Posterior cingulate gyrus (tissue), 11 donors: ENCODE data around the gene RDX.

Source experiments
- DNase-seq, 10 donors: peaks; one replicate each; pipeline versions ENCODE4 v3.0.0 to v3.0.0-alpha.2; 2020 to 2021; ENCODE audit warnings: mixed read lengths in 3 of 10
- intact Hi-C: fragments of 100-400 bp; cut with DNase I; formaldehyde crosslinking; loops from one replicate; pipeline ENCODE4 v1.15.1; 2023

The RDX gene

DNA sequence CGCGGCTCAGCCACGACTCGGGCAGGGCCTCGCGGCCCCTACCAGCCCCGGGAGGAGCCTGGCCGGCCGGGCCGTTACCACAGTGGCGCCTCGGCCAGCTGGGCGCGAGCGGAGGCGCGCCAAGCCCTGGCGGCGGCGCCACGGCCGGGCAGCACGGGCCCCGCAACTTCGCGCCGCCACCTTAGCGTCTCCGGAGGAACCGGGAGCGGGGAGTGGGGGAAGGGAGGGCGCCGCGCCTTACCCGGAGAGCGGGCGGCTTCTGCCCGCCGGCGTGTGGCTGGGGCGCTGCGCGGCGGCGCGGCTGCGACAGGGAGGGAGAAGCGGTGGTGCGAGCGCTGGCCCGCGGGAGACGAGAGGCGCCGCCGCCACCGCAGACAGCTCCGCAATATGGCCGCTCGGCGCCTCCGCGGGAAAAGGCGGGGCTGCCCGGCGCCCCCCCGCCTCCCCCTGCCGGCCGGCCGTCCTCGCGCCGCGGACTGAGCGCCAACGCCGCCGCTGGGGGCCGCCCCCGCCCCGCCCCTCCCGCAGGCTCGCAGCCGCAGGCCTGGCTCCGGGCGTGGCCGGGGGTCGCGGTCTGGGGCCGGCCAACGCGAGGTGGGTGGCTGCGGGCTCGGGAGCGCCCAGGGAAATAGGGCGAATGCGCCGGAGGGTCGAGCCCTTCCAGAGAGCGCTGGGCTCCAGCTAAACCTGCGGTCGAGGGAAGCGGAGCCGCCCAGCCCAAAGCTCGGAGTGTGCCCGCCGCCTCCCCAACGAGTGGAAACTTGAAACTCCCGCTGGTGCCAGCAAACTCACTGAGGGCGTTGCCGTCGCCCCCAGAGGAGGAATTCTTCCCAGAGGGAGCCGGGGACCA, at the start of gene RDX:
RDX (minus strand) TSS at position 389 of the 850 bp plus-strand sequence. CDS start 16,922 bp downstream, outside the sequence.
- intact Hi-C loops: loop anchor here (5.0 kb wide), 3 partner anchors 81 to 136 kb away; no protein-coding TSS in a partner anchor

GRCh38 chr11:110345743-110346142, 49.3 kb upstream of the RDX start:
- intact Hi-C loops: no loop called here

More for the DNA sequence above, at the start of gene RDX:
- DNase-seq: peak; percentile 47 to 95 (median 66)

DNA sequence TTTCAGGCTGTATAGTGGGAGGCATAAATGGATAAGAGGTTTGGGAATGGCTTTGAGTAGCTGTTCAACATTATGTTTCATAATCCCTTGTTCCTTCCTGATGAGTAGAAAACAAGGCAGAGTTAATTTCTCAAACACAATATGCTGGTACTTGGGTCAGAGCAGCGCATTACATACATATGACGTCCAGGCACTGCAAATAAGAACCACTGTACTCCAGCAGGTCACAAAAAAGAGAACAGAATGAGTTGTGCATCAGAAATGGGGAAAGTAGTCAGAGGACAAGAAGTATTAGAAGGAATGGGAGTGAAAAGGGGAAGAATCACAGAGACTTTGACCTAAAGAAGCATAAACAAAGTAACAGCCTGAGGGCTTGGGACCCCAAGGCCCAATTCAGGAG, 44.0 kb upstream of the RDX start:
- intact Hi-C loops: no loop called here

More at GRCh38 chr11:110345743-110346142, 49.3 kb upstream of the RDX start:
- no peak for DNase-seq

GRCh38 chr11:110339456-110340250, 43.2 kb upstream of the RDX start:
- DNase-seq: no peak
- intact Hi-C loops: no loop called here

More for the DNA sequence above, 44.0 kb upstream of the RDX start:
- DNase-seq: no peak

GRCh38 chr11:110338684-110339083, 42.3 kb upstream of the RDX start:
- DNase-seq: no peak

GRCh38 chr11:110337570-110338193, 41.3 kb upstream of the RDX start:
- DNase-seq: no peak
- intact Hi-C loops: no loop called here

More at GRCh38 chr11:110338684-110339083, 42.3 kb upstream of the RDX start:
- intact Hi-C loops: no loop called here

- intact Hi-C loops: no loop called here
- DNase-seq: no peak
These were observed 39.6 kb upstream of the RDX start for GRCh38 chr11:110336054-110336453.

- intact Hi-C loops: no loop called here
- DNase-seq: no peak
These were observed 38.9 kb upstream of the RDX start for GRCh38 chr11:110335358-110335757.

DNA sequence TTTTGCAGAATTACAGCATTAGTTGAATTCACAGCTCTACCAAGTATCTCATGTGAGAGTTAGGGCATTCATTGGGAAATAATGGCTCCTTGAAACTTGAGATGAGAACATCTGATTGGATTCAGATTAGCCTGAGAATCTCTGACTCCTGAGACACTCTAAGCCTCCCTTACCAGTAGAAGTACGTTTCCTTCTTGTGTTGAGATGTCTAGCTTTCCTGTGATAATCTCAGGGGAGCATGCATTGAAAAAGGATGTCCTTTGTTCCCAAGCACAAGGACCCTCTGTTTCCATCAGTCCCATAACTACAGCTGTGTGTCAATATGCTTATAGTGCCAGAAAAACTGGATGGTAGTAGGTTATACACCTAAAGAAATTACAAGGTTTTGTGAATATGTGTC, 35.2 kb upstream of the RDX start:
- intact Hi-C loops: no loop called here
- no peak for DNase-seq

DNA sequence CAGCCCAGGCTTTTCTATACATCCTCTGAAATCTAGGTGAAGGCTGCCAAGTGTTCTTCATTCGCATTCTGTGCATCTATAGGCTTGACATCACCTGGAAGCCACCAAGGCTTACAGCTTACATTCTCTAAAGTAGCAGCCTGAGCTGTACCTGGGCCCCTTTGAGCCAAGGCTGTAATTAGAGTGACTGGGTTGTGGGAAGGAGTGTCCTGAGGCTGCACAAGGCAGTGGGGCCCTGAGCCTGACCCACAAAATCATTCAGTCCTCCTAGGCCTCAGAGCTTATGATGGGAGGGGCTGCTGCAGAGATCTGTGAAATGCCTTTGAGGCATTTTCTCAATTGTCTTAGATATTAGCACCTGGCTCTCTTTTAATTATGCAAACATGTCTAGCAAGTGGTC, 33.0 kb upstream of the RDX start:
- DNase-seq: no peak
- intact Hi-C loops: no loop called here

DNA sequence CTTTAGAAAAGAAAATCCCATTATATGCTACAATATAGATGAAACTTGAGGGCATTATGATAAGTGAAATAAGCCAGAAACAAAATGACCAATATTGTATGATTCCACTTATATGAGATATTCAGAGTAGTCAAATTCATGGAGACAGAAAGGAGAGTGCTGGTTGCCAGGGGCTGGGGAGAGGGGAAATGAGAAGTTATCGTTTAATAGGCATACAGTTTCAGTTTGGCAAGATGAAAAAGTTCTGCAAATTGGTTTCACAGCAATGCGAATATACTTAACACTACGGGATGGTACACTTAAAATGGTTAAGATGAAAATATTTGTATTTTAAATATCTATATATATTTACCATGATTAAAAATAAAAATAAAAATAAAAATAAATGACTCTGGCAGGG, 31.1 kb upstream of the RDX start:
- DNase-seq: no peak
- intact Hi-C loops: no loop called here

GRCh38 chr11:110323786-110324185, 27.4 kb upstream of the RDX start:
- no peak for DNase-seq
- intact Hi-C loops: no loop called here

DNA sequence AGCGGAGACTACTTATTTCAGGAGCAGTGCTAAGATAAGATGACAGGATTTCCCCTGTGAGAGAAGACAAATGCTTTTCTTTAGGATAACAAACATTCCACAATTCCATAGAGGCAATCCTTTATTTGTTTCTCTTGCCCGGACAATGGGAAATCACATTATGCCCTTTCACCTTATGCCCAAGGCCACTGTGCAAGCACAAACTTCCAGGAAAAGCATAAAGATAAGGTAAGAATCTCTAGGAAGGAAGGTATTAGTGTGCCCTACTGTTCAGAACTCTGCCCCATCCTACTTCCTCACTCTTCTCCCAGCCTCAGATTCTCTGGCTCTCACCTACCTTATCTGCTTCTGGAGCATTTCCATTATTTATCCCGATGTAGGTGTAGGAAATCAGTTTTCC, 23.1 kb upstream of the RDX start:
- DNase-seq: no peak
- intact Hi-C loops: no loop called here

DNA sequence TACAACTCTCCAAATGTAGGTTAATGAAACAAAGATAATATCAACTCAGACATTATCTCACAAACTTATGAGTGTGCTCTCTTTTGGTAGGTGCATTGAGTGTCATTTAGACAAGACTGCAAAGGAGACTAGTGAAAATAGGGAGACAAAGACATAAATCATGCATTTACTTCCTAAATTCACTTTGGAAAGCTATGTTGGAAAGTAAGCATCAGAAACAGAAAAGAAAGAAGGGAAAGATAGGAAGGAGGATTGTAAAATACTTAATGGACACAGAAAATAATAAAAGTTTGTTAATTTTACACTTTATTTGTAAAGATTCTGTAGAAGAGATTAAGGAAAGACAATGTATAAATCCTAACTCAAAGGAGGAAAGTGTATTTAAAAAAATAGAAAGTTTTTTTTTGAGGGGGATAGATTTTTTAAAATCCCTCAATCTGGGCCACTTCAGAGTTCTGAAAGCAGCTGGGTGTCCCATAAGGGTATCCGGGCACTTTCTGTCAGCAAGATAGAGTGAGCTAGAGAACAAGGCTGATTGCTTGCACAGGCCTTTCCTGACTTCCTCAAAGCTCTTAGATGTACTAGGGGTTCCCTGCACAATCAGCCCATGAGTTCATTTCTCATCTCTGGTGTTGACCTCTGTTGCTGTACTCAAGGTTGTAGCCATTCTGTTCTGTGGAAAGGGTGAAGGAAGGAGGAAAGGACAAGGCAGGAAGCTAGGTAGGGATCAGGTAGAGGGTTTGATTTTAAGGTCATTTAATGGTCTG, 22.4 kb upstream of the RDX start:
- intact Hi-C loops: no loop called here
- DNase-seq: no peak

DNA sequence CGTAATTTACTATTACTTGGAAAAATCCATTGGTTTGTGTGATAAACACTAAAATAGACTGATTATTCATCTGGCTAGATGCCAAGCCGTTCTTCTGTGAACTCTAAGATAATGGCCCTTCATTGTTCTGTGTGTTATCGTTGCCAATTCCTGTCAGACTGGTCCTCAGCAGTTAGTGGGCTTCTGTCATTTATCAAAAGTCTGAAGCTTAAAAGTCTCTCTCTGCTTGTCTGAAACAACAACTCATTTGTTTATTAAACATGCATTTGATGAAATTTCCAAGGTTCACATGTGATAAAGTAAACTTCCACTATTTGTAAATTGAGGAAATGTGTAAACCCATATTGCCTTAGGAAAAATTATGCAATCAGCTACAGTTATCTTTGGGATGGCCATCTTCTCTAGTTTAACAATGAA, 21.1 kb upstream of the RDX start:
- intact Hi-C loops: no loop called here
- no peak for DNase-seq

GRCh38 chr11:110314366-110315095, 18.1 kb upstream of the RDX start:
- no peak for DNase-seq
- intact Hi-C loops: no loop called here

- no peak for DNase-seq
- intact Hi-C loops: no loop called here
These were observed 16.3 kb upstream of the RDX start for GRCh38 chr11:110312670-110313069.

GRCh38 chr11:110311783-110312579, 15.6 kb upstream of the RDX start:
- intact Hi-C loops: no loop called here
- no peak for DNase-seq

- DNase-seq: no peak
- intact Hi-C loops: no loop called here
These were observed 11.7 kb upstream of the RDX start for GRCh38 chr11:110308071-110308470.
